Activated CD4-positive, alpha-beta T cell treated with anti-CD3 and anti-CD28 coated beads, Interleukin-2, amount 50 U/mL, for 48 hours (primary cell): ENCODE data around the gene NODAL.

ENCODE experiments used
- DNase-seq, 2 experiments: peaks; one replicate each; pipeline ENCODE4 v3.0.0-alpha.2; 2020

Gene NODAL

DNA sequence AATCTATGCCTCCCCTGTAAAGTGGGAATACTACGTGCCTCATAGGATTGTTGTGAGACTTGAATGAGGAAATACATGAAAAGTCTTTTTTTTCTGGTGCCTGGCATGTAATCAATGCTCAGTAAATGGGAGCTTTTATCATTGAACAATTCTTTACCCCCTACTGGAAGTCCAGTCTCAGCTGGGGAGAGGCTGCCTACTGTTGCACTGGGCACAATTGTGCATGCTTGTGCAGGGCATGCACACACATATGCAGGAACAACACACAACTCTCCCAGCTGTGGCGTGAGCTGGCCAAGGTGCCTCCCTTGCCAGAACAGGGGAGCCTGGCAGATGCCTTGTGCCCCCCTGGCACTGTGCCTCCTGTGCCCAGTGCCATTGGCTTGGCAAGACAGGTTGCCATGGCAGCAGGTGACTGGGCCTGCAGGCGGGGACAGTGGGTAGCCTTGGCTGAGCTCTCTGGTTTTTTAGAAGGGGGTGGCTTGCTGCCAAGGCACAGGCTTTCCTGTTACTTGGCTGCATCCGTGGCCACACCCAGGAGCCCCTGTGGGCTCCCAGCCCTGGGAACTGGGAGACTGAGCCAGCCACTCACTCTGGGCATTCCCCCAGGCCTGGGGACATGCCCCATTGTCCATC is 21.0 kb upstream of the NODAL start:
- DNase-seq, result no peak

DNA sequence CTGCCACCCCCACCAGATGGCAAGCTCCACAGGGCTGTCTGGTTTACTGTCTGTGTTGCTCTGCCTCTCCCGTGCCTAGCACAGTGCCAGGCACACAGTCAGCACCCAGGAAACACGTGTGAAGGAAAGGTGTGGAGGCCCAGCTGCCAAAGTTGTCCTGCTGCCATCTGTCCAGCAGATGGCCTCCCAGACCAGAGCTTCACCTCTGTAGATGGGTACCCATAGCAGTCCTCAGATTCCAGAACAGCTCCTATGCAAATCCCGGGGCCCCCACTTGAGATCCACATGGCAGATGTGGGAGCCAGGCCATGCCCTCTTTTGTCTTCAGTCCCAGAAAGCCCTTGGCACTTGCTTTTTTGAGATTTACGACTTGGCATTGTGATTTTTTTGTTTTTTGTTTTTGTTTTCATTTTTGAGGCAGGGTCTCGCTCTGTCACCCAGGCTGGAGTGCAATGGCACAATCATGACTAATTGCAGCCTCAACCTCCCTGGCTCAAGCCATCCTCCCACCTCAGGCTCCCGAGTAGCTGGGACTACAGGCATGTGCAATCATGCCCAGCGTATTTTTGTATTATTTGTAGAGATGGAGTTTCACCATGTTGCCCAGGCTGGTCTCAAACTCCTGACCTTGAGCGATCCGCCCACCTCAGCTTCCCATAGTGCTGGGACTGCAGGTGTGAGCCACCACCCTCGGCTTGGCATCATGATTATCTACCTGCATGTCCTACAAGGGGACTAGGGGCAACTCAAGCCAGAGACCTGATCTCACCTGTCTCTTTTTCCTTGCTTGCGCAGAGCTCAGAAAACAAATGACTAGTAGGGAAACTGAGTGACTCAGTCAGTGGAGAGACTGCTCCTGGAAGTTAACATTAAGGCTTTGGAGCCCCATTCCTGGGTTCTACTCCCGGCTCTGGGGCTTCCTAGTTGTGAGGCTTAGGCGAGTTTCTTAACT is 20.2 kb upstream of the NODAL start:
- peak; percentile 55 to 67 for DNase-seq

DNA sequence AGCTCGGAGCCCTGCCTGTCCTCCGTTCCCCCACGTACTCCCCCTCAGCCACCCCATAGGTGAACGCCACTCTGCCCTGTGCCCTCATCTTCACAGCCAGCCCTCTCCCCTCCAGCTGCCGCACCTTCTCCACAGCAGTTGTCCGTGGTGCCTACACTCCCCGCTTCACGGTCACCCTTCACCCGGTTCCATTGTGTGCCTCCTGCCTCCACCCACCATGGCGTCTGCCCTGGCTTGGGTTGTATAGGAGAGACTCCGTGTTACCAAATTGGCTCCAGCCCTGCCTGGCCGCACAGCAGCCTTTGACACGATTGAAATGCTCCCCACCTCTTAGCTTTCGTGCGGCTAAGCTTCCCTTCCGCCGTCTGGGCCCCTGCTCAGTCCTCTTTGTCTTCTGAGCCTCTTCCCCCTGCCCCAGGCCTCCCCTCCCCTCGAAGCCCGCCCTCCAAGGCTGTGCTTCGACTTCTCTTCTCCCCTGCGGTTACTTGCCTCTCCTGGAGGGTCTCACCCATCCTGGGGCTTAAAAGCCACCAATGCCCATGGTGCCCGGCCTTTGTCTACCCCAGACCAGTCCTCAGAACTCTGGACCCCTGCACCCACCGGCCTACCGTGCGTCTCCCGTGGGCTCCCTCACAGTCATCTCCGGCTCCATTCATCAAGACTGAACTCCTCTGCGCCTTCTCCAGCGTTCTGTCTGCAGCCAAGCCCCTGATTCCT is 18.5 kb upstream of the NODAL start:
- no peak for DNase-seq

DNA sequence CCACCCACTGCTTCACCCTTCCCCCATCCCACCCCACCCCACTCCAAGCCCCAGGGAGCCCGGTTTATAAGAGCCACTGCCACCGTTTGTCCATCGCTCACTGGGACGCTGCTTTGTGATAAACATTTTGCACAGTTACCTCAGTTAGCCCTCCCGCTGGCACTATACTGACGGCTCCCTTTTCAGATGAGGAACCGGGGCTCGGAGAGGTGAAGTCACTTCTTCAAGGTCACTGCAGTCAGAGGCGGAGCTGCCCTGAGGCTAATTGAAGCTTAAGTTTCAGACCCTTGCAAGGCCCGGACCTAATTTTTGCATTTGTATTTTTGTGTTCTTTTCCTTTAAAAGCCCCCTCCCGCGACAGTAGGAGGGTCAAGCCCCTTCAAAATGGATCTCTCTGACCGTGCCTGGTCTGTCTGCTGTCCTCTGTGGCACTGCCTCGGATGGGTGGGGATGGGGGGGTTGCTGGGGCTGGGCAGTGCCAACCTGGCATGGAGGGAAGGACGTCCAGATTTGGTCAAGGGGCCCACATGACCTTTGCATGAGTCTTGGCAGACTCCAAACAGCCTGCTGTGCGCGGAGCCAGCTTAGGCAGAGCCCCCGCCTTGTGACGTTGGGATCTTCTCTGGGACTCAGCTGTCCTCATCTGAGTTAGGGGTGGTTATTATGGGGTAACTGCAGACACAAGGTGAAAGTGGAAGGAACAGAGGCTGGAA is 17.7 kb upstream of the NODAL start:
- DNase-seq, result no peak

DNA sequence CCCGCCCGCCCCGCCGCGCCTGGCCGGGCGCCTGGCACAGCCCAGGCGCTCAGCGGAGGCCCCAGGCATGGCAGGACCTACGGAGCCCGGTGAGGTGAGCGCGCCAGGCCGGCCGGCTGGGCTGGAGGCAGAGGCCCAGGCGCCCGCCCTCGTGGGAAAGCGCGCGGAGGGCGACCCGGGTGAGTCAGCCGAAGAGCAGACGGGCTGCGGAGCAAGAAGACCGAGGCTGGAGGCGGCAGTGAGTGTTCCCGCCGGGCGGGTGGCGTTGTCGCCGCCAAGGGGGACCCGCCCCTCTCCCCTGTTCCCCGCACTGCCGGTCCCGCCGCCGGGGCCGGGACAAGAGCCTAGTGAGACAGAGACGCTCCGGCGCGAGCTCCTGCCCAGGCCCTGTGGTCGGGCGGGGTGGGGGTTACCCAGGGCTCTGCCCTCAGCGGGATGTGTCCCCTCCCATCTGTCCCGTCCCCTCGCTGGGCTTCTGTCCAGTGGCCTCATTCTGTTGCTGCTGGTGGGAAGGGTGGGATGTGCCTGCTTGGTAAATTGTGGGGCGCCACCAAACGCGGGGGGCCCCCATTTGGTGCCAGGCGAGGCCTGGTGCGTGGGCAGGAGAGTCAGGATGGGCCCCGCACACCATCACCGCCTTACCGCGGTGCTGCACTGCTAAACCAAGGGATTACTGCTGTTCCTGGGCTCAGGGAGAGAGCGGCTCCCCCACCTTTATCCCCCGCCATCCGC is 17.0 kb upstream of the NODAL start:
- peak; percentile 56 to 64 for DNase-seq

DNA sequence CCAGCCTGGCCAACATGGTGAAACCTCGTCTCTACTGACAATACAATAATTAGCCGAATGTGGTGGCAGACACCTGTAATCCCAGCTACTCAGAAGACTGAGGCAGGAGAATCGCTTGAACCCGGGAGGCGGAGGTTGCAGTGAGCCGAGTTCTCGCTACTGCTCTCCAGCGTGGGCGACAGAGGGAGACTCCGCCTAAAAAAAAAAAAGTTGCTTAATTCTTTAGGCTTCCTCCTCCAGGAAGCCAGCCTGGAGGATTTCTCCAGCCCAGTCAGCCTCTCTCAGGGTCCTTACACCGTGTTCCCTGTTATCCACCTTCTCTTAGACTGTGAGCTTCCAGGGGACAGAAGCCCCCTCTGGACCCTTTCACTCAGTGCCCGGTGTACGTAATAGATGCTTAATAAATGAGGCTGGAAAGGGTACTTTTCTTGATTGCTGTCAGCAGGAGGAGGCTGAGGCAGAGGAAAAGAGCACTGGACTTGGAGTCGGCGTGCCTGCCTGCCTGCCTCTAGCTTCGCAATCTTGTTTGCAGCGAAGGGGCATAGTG is 16.4 kb upstream of the NODAL start:
- no peak for DNase-seq

DNA sequence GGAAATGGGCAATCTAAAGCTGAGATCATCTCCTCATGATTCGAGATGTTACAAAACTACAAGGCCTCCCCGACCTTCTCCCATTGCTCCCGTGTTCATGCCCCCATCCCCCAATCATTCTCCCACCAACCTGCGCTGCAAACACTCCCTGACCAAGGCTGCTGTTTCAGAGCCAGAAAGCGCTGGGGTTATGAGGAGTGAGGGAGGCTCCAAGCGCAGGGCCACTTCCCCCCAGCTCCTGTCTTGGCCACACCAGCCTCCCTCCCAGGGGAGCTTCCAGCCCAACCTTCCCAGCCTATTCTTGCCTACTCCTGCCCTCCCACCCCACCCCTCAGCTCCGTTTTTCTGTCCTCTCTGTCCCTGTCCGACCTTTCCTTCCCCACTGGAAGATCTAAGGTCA is 14.7 kb upstream of the NODAL start:
- DNase-seq, result no peak

DNA sequence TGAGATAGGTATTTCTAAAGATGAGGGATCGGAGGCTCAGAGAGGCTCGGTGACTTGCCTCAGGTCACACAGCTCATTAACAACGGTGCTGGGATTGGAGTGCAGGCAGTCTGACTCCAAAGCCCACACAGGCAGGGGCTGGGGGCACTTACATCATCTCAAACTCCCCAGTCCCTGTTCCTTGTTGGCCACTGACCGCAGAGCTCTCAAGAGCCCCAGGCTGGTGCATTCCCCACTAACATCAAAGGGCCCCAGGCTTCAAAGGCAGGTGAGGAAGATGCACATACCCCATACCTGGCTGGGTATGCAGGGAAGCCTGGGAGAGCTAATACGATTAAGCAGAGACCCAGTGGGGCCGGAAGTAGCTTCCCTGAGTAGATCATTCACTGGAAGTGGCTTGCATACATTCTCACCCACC is 13.7 kb upstream of the NODAL start:
- DNase-seq, result no peak

DNA sequence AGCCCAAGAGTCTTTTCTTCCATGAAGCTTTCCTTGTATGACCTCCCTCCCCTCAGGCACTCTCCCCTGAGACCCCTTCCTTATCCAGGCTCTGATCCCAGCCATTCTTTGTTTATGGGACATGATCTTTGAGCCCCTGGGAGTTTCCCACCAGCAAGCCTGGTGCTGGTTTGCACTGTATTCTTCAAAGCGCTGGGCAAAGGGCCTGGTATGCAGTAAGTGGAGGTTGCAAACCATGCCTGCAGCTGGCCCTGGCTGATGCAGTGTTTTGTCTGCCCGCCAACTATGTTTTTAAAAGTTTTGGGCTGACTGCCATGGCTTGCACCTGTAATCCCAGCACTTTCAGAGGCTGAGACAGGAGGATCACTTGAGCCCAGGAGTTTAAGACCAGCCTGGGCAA is 6.8 kb upstream of the NODAL start:
- no peak for DNase-seq

DNA sequence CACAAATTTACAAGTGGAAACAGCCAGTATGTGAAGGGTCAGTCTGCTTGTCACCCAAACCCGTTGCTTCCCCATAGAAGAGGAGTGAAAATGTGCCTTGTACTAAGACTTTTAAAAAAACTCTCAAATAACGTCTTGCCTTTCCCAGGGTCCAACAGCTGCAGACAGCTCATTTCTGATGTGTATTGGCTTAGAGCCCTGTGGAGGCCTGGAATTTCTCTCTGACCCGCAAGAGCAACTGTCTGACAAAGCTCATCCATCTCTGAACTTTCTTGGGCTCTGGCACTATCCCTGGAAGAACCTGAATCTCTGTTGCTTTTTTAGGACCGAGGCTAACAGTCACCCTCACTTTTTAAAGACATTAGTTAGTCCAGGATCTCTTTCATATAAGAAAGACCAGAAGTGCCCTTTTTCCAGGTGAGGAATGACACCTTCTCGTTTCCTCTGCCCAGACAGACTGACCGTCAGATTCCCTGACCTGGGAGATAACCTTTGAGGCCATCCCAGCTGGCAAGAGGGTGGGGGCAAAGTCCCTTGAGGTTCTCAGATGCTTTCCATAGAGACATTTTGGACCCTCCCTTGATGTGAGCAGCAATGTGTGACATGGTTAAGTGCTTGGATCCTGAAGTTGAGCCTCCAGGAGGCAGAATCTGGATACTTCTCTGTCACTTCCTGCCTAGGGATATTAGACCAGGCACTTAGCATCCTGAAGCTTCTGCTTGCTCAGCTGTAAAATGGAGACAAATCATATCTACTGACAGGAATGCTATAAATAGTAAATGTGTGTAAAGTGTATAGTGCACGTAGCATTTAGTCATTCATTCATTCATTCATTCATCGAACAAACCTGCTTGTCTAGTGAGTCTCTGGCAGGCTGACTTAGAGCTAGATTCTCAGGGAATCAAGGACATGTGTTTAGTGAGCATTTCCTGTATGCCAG is 4.5 kb upstream of the NODAL start:
- DNase-seq, result no peak

DNA sequence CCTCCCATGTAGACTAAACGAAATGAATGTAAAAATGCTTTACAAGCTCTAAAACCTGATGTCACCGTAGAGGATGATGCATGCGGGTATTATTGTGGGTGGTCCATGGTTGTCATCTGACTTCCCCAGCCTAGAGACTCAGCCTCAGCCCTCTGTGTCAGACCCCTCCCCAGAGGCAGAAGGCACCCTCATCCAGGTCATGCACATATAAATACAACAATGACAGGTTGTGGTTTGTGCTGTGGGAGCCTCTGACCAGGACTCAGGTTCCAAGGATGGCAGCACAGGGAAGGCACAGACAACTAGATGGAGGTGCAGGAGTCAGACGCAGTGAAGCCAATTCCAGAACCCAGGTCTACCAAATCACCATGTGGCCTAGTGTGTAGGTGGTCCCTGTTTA is 3.3 kb upstream of the NODAL start:
- no peak for DNase-seq

DNA sequence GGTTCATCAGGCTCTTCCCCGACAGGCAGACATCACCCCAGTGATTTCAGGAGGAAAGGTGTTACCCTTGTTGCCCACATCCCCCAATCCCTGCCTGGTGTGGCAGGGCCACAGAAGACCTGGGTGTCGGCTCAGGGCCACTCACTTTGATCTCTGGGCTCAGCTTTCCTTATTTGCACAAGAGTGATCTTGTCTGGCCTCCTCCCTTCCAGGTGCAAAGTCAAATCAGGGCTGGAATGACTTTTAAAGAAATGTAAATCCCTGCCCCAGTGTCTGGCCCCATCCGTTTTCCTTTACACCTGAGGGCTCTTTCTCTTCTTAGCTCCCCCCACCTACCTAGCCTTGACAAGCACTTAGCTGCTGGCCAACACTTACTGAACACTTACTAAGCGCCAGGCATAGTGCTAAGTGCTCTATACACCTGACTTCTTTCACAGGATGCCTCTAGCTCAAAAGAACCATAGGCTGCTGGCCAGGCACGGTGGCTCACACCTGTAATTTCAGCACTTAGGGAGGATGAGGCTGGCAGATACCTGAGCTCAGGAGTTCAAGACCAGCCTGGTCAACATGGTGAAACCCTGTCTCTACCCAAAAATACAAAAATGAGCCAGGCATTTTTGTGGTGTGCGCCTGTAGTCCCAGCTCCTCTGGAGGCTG is 979 bp upstream of the NODAL start:
- no peak for DNase-seq

DNA sequence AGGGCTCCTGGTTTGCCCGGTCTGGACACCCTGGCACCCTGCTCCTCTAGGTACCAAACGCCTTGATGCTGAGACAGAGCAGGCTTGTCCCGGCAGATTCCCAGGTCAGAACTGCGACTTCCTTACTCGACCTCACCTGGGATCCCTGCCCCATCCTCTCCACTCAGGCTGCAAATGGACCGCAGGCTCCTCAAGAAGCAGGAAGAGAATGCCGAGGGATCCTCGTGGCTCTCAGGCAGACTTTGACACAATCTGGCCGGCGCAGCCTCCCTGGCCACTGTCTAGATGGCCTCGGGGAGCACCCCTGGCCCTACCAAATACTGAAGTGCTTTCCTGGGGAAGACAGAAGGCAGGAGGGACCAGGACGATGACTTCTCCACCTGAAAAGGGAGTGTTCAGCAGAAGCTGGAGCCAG is 421 bp upstream of the NODAL start:
- DNase-seq, result no peak

DNA sequence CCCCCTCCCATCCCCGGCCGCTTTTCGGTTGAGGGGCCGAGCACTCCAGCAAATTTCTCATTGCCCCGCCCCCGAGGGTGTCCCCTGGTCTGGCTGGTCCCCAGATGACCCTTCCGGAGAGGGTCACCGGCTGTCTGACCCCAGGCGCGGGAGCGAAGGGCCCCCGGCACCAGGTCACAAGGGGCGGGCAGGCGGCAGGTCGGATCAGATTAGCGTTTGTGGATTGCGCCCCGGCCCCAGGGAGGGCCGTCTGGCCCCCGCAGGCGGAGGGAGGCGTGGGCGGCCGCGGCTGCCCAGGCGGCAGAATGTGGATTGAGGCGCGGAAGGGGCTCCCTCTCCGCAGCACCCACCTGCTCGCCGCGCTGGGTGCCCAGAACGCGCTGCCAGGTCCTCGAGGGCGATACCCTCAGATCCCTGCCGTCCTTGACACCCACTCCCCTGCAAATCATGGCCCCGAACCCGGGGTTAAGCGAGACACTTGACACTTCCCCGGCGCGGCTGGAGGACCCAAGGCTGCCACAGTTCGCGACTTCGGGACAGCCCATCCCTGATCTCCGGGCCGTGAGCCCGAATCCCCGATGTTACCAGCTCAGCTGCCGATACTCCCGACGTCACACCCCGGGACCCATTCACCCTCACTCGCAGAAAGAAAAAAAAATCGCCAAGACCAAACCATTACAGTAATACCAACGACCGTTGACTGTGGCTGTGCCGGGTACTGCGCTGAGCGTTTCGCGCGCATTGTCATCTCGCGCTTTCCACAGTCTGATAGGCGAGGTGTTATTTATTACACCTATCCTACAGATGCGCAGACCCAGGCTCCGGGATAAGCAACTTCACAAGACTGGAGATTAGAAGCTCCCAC is 953 bp downstream of the NODAL start:
- peak; percentile 10 to 21 for DNase-seq

DNA sequence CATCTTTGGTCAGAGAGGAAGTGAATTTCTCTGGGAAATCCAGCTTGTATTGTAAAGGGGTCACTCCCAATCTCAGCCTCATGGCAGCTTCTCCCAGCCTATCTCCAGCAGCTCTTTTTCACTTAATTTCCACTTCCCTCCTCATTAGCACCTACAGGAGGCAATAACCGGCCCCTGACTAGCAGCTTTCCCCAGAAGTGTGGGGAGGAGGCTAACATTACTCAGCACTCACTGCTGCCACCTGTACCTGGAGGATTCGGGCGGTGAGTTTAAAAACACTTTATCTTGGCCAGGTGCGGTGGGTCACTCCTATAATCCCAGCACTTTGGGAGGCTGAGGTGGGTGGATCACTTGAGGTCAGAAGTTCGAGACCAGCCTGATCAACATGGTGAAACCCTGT is 3.8 kb downstream of the NODAL start:
- no peak for DNase-seq

DNA sequence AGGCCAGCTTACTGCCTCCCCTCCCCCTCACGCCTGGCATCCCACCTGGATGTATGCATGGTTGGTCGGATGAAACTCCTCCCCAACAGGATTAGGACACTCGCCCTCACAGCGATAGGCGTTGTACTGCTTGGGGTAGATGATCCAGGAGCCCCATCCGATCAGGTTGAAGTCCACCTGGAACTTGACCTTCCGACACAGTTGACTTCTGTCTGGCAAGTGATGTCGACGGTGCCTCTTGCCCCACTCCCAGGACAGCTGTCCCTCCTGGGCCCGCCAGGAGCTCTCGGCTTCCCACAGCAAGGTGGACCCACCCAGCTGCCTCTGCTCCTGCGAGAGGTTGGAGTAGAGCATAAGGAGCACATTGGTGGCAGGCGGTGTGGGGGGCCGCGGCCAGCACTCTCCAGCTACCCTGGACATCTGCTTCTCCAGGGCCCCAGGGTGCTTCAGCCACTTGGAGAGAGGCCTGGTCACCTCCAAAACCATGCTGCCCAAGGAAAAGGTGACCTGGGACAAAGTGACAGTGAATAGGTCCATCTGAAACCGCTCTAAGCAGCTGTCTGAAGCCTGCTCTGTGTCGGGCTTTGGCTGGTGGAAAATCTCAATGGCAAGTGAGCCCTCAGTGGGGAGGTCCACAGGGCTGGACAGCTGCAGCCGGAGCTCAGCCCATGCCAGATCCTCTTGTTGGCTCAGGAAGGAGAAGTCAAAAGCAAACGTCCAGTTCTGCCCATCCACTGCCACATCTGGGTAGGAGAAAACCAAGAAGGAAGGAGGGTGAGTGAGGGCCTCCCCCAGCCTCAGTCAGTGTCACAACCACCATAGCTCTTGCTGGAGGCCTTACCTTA is 6.0 kb downstream of the NODAL start:
- no peak for DNase-seq

DNA sequence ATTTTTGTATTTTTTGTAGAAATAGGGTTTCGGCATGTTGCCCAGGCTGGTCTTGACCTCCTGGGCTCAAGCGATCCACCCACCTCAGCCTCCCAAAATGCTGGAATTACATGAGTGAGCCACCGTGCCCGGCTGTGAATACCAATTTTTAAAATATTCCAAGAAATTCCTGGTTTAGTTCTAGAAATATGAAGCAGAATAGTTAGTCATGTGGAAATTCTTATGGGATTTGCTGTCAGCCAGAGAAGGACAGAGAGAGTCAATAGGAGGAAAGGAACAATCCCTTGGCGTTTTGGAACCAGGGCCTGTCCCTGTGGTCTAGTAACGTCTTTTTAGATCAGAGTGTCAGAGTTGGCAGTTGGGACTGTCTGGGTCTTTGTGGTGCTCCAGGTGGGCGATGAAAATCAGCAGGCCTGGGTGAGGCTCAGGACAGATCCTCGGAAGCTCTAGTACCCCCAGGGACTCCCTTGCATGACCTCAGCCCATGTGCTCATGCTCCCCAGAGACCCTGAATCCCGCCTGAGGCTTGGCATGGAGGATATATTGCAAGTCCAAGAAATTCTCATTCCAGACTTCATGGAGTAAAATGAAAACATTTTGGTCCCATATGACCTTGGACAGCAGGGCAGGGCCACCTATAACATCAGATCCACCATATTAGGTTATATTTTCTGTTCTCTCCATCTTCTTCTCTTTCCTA is 7.8 kb downstream of the NODAL start:
- DNase-seq, result no peak
